GM19452 (cell line): ENCODE measurements around the gene ACOT9.
"Not testable (repeated sequence)": the region's sequence is repeated elsewhere in the genome, so short reads cannot be mapped to it uniquely, and the experiment has no call there.

ENCODE experiments used
- ATAC-seq: cut with Tn5 transposase; IDR thresholded peaks from one replicate; pipeline ENCODE4 v1.9.1; 2021; ENCODE audit not compliant: unreplicated experiment

ACOT9 gene, protein sequence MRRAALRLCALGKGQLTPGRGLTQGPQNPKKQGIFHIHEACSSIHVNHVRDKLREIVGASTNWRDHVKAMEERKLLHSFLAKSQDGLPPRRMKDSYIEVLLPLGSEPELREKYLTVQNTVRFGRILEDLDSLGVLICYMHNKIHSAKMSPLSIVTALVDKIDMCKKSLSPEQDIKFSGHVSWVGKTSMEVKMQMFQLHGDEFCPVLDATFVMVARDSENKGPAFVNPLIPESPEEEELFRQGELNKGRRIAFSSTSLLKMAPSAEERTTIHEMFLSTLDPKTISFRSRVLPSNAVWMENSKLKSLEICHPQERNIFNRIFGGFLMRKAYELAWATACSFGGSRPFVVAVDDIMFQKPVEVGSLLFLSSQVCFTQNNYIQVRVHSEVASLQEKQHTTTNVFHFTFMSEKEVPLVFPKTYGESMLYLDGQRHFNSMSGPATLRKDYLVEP

GRCh38 chrX:23742697-23743622 lies at the start of gene ACOT9:
Gene ACOT9, minus strand, starts transcription at chrX:23743276. Its CDS starts 132 bp downstream, at chrX:23743144.
- ATAC-seq, result peak; percentile 97

DNA sequence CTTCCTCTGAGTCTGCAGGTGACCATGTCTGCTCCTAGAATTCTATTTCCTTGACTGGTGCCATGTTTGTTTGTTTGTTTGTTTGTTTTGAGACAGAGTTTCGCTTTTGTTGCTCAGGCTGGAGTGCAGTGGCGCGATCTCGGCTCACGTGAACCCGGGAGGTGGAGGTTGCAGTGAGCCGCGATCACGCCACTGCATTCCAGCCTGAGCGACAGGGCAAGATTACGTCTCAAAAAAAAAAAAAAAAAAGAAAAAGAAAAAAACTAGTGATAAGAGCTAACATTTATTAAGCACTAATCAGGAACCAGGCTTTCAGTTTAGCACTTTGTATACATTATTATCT lies 47.0 kb upstream of the ACOT9 start:
- ATAC-seq, result no peak

- ATAC-seq, result no peak
Observed at GRCh38 chrX:23789386-23790154, 46.5 kb upstream of the ACOT9 start.

DNA sequence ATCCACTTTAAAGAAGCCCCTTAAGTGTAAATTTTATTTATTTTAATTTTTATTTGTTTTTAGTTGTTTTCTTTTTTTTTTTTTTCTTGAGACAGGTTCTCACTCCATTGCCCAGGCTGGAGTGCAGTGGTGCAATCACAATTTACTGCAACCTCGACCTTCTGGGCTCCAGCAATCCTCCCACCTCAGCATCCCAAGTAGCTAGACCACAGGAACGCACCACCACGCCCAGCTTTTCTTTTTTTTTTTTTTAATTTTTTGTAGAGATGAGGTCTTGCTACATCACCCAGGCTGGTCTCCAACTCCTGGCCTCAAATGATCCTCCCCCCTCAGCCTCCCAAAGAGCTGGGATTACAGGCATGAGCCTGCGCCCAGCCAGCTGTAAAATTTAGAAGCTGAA lies 45.9 kb upstream of the ACOT9 start:
- ATAC-seq, result no peak

DNA sequence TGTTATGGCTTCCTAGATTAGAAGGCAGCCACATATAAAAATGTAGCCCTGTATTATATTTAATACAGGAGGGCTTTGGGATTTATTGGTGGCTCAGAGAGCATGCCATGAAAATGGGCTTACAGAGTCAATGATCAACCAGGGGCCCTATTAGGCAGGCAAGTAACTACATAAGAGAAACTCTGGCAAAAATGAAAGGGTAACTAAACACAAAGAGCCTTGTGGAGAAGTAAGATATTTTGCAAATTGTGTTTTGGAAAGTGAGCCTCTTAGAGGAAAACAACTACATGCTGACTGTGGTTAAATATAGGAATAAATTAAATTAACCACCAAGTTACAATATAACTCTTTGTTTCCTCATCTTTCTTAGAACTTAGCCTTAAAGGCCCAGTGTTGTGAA lies 45.4 kb upstream of the ACOT9 start:
- peak; percentile 63 for ATAC-seq

DNA sequence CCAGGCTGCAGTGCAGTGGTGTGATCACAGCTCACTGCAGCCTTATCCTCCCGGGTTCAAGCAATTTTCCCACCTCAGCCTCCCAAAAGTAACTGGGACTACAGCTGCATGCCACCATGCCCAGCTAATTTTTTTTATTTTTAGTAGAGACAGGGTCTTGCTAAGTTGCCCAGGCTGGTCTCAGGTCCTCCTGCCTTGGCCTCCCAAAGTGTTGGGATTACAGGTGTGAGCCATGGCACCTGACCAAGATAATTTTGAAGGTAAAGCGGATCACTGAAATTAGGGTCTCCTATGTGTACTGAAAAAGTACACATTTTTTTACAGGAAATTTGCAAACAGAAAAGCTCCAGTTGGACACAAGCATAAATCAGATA lies 44.7 kb upstream of the ACOT9 start:
- no peak for ATAC-seq

- no peak for ATAC-seq
Observed at GRCh38 chrX:23786268-23786815, 43.3 kb upstream of the ACOT9 start.

- ATAC-seq, result no peak
Observed at GRCh38 chrX:23785580-23785979, 42.5 kb upstream of the ACOT9 start.

DNA sequence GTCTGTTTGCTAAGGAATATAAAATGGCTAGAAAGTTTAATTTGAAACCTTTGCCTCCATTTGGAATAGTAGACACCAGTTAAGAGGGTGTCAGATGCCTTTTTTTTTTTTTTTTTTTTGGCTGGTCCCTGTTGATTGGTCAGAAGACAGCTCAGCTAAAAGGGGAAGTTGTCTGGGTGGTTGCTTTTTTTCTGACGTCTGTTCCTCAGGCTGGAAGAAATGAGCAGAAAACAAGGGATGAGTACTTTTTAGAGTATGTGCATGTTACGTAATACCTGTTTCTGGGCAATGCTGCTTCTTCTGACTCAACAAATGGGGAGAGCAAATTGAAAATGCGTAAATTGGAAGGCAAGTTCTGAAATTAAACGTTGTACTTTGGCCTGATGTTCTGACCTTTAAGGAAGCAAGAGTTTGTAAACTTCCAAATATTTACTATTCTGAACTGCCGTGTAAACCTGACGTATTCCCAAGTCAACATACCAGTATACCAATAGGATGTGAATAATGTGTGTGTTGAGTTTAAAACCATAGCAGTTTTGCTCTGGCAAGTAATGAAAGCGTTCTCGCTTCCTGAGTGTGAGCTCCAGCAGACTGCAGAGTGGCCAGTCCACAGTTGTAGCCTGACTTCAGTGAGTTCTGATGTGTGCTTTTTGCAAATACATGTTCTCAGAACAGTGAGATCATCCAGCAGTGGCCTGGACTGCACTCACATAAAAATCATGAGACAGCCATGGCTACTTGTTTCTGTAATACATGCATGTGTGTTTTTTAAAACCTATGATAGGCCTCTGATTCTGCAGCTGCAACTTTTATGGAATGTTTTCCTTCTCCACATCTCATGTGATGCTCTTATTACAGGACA lies 41.6 kb upstream of the ACOT9 start:
- ATAC-seq, result no peak

DNA sequence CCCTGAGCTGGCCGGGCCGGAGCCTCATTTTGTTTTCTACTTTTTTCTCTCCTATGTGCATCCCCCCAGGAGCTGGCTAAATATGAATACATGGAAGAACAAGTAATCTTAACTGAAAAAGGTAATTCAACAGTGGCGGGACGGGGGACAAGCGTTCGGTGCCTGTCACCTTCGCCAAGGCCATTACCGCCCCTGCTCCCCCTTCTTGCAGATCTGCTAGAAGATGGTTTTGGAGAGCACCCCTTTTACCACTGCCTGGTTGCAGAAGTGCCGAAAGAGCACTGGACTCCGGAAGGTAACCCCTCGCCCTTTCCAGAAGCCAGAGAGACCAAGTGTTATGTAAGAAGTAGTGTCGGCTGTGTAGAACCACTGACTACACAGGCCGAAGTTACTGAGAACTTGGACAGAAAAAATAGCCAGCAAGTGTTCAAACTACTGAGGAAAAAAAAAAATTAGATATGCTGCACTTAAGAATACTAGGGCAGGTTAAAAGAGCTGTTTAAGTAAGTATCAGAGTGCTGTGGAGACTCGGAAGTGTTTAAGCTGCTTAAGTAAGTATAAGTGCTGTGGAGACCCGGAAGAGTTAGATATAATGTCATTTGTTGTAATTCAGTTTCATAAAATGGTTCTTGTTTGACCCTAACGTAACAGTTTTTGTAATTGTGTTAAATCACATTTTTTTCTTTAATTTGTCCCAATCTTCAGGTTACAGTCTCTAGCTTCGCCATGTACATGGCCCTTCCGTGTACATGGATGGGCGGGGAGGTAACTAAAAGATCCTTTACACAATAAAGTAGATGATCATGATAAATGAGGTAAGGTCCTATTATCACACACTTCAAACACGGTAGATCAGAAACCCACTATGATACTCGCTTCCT lies 40.8 kb upstream of the ACOT9 start:
- no peak for ATAC-seq

GRCh38 chrX:23782863-23783588 lies 40.0 kb upstream of the ACOT9 start, which contains the start of gene SAT1:
Gene SAT1, plus strand, starts transcription at chrX:23783173. Its CDS starts 179 bp downstream, at chrX:23783352.
- ATAC-seq, result peak; percentile 79

DNA sequence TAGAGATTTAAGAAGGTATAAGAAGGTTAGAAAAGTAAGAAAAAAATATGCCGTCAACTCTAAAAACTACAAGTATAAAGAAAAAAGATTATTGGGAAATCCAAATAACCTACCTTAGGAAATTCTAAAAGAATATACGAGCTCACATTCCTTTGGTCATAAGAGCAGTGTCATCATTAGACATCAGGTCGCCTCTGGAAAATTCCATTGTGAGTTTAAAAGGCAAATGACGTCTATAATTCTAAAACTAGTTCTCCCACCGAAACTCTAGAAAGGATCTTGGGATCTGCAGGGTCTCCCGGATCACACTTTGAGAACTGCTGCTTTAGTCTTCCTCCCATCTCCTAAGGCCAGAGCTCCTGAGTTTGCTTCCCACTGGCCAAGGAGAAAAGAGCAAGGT lies 39.4 kb upstream of the ACOT9 start:
- no peak for ATAC-seq

DNA sequence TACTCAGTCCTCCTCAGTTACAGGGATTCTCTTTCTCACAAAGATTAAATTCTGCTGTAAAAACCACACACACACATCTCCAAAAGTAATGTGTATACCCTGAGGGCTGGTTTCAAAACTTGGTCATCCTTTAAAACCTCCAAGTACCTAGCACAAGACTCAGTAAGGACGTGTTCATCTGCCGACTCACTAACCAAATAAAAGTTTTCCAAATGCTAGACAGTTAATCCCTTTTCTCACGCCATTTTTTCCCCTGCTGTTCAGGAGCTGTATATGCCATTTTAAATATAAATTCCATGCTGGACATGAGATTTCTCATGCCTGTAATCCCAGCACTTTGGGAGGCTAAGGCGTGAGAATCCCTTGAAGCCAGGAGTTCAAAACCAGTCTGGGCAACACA lies 35.9 kb upstream of the ACOT9 start:
- ATAC-seq, result no peak

DNA sequence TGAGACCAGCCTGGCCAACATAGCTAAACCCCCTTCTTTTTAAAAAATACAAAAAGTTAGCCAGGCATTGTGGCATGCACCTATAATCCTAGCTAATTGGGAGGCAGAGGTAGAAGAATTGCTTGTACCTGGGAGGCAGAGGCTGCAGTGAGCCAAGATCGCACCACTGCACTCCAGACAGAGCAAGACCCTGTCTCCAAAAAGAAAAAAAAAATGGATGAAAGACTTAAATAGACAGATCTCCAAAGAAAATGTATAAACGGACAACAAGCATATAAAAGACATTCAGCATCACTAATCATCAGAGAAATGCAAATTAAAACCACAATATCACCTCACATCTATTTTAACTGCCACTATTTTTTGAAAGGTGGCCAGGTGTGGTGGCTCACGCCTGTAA lies 33.3 kb upstream of the ACOT9 start:
- ATAC-seq, result no peak

DNA sequence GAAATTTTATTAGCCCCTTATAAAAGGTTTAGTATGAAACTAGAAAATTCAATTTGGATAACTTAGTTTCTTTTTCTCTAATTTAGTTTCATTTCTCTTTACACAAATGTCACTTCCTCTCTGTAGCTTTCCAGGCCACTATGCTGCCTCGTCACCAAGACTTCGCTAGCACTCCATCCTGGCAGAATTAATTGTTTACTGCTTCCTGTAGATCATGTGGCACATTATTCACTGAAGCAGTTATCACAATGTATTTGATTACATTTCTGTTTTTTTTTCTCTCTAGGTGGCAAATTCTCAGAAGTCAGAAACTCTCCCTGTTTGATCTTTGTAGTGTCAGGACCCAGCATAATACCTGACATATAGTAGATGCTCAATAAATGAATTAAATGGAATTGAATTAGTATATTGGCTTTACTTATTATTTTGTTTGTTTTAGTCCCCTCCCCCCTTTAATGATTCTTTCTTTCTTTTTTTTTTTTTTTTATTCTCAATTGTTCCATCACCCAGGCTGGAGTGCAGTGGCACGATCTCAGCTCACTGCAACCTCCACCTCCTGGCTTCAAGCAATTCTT lies 30.6 kb upstream of the ACOT9 start:
- peak; percentile 88 for ATAC-seq

DNA sequence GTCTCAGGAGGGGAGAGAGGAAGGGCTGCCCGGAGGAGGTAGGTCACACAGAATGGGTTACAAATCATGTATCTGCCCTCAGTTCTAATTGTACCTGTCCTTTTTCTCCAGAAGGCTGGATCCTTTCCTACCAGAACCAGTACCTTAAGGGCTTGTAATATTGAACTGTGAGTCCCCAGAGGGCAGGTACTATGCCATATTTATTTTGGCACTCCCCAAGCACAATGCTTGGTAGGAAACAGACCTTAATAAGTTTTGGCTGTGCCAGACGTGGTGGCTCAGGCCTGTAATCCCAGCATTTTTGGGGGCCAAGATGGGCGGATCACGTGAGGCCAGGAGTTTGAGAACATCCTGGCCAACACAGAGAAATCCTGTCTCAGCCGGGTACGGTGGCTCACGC lies 28.0 kb upstream of the ACOT9 start:
- ATAC-seq, result not testable (repeated sequence)

DNA sequence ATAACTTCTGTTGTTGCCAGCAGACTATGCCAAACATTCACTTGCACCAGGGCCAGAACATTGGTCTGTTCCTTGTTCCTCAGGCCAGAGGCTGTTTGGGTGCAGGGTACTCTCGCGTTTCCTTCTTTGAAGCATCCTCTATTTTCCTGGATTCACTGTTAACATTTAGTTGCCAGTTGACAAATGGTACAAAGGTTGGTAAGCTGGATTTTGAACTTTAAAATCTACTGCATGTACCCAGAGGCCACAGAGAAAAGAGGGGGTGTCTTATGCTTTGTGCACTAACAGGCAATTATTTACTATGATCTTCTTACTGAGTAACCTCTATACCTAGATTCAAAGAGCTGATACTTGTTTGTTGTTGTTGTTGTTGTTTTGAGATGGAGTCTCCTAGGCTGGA lies 27.1 kb upstream of the ACOT9 start:
- no peak for ATAC-seq
